ENCODE results near the gene HOTAIR.

DNA sequence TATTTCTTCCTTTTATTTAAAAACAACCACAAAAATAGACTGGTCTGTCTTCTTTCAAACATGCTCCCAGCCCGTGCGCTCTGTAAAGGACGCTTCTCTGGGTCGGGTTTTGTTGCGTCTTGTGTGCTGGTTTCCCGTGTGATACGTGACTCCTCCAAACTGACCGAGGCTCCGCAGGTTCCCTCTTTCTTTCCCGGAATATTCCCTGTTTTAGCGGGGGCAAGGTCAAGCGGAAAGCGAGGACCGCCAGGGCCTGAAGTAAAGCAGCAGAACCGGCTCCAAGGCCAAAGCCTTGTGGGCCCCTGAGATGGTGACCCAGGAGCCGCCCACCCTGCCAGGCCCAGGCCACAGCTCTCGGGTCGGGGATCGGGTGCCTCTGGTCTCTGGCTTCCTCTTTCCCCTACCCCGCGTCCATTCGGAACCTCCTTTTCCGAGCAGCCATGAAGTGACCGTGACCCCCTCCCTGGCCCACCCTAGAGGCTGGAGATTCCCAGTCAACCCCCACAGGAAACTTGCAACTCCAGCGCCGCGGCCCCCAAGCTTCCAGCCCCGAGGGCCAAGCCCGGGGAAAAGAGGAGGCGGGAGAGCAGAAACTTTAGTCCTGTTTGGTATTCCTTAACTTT is 9.3 kb upstream of the HOTAIR start:
- TF ChIP-seq, protein P1, sequence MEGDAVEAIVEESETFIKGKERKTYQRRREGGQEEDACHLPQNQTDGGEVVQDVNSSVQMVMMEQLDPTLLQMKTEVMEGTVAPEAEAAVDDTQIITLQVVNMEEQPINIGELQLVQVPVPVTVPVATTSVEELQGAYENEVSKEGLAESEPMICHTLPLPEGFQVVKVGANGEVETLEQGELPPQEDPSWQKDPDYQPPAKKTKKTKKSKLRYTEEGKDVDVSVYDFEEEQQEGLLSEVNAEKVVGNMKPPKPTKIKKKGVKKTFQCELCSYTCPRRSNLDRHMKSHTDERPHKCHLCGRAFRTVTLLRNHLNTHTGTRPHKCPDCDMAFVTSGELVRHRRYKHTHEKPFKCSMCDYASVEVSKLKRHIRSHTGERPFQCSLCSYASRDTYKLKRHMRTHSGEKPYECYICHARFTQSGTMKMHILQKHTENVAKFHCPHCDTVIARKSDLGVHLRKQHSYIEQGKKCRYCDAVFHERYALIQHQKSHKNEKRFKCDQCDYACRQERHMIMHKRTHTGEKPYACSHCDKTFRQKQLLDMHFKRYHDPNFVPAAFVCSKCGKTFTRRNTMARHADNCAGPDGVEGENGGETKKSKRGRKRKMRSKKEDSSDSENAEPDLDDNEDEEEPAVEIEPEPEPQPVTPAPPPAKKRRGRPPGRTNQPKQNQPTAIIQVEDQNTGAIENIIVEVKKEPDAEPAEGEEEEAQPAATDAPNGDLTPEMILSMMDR (conservative IDR thresholded peaks at IDR 0.05; ENCODE audit: low read depth, low read length), result no peak
- no peak for TF ChIP-seq EZH2 (IDR thresholded peaks at IDR 0.05; ENCODE audit: borderline replicate concordance, low read depth, low read length, poor library complexity, severe bottlenecking)
